Measurements from ENCODE around the gene ELAVL1.

DNA sequence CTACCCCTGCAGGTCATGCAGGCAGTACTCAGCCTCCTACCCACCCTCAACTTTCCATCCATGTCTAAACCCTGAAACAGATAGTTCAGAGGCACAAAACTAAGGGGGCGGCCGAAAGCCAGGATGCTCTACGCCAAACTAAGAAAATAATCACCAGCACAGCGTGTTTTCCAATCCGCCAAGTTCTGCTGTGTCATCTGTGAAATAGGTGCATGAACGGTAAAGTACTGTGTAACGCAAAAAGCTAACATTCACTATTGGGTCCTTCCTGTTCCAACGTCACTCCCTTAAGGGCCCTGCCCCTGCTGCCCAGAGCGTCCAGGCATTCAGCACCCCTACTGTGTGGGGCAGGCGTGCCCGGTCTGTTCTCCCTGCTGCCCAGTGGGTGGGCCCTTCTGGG lies 49.7 kb downstream of the ELAVL1 start:
- TF ChIP-seq TAF1 (IDR thresholded peaks at IDR 0.05; ENCODE audit: low read depth), result no peak
- TF ChIP-seq, protein P1, sequence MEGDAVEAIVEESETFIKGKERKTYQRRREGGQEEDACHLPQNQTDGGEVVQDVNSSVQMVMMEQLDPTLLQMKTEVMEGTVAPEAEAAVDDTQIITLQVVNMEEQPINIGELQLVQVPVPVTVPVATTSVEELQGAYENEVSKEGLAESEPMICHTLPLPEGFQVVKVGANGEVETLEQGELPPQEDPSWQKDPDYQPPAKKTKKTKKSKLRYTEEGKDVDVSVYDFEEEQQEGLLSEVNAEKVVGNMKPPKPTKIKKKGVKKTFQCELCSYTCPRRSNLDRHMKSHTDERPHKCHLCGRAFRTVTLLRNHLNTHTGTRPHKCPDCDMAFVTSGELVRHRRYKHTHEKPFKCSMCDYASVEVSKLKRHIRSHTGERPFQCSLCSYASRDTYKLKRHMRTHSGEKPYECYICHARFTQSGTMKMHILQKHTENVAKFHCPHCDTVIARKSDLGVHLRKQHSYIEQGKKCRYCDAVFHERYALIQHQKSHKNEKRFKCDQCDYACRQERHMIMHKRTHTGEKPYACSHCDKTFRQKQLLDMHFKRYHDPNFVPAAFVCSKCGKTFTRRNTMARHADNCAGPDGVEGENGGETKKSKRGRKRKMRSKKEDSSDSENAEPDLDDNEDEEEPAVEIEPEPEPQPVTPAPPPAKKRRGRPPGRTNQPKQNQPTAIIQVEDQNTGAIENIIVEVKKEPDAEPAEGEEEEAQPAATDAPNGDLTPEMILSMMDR (IDR thresholded peaks at IDR 0.05; ENCODE audit: poor library complexity, severe bottlenecking), result no peak

Data from neural cell (in vitro differentiated cells).